Measurements from ENCODE around the gene SORT1. TPM values are rescaled to one million over a fixed set of nuclear protein-coding genes. Genes with fewer than 3 reads are reported as not detected.

Gene SORT1
- total and polyA plus RNA-seq, 2 of the 4 experiments (the other 2 are of a cell fraction) = 15.8 to 16.7 TPM

DNA sequence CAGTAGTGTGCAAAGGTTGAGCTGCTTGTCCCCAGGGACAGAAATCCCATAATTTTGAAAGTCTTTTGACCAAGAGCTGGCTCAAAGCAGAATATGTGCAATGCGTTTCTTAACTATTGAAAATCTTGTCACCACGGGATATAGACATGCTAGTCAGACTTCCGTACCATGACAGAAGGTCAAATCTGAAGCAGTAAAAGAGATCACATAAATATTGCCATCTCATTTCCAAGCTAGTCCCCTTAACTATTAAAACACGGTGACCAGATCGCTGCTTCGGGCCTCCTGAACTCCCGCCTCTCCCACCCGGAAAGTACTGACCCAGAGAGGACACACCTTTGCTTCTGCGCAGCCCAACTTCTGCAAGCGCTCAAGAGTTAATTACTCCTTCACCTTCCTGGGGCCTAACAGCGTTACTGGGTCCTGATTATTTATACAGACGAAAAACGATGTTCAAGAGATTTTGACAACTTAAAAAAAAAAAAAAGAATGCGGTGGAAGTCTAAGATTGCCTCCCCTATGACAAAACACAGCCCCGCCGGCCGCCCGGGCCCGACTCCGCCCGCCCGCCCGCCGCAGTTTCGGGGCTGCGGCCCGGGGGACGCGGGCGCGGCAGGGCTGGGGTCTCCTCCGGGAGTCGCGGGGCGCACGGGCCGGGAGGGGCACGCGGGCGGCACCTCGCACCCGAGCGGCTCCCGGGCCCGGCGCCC, 692 bp downstream of the SORT1 start (continued):
- TF ChIP-seq FOS (IDR thresholded peaks at IDR 0.05; ENCODE audit: low read depth, low read length) (no peak), MXI1 (IDR thresholded peaks at IDR 0.05; ENCODE audit: borderline replicate concordance, low read depth, low read length) (no peak)

DNA sequence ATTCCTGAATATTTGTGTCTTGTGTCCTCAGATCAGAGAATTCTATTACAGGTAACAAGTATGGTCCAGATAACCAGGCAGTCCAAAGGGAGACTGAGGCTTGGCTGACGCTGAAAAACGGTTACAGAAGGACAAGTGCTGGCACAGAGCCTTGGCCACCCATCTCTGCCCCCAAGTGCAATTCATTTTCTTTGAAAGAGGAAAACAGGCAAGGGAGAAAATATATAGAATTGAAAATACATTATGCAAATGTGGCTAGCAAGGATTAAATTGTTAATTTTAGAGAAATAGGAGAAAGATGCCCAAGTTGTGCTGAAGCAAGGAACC, 1.2 kb downstream of the SORT1 start:
- Histone ChIP-seq H3K4me2 (ENCODE audit: low read depth, low read length) (peak overlapping the region; percentile 84), H3K27me3 (ENCODE audit: control insufficient read depth, insufficient read depth, low read length) (no peaks in the 10 kb centered on the region), H2AFZ (replicated peaks; ENCODE audit: low read length, poor library complexity) (no peak overlapping the region), H4K20me1 (ENCODE audit: insufficient read depth, low read length) (peaks cover 7% of the 10 kb centered on the region; the same call in 1 of the 2 replicates), H3K79me1 (ENCODE audit: low read depth in 1 of 2, low read length in 2 of 2) (peaks cover 11 to 50% of the 10 kb centered on the region in 2 experiments), H3K9ac (ENCODE audit: low read depth, low read length) (peak overlapping the region; percentile 82), H2BK5ac (ENCODE audit: low read depth, low read length, poor library complexity, severe bottlenecking) (peak overlapping the region; percentile 72), H2AK5ac (ENCODE audit: low read depth, low read length) (peak overlapping the region; percentile 90), H4K91ac (ENCODE audit: insufficient read depth, low read depth, low read length) (peak overlapping the region; percentile 81), H2BK15ac (ENCODE audit: low read depth, low read length) (peak overlapping the region; percentile 49; the same call in 1 of the 3 replicates), H3K23ac (ENCODE audit: low read depth, low read length) (peak overlapping the region; percentile 73), H2BK20ac (ENCODE audit: low read depth, low read length) (peak overlapping the region; percentile 54), H4K5ac (ENCODE audit: low read depth, low read length) (peak overlapping the region; percentile 58), H3K4me1 (ENCODE audit: control insufficient read depth, insufficient read depth, low read length) (peaks cover 16% of the 10 kb centered on the region), H3K14ac (replicated peaks; ENCODE audit: low read depth, low read length) (peak overlapping the region; percentile 95), H3K9me3 (ENCODE audit: control insufficient read depth, insufficient read depth, low read length) (no peaks in the 10 kb centered on the region), H2AK9ac (replicated peaks; ENCODE audit: low read depth, low read length, poor library complexity) (no peak overlapping the region), H4K8ac (ENCODE audit: low read depth in 2 of 2, low read length in 2 of 2) (peak overlapping the region; percentile 15 to 63; a peak in 3 of 4 replicates), H2BK120ac (ENCODE audit: low read depth, low read length) (peak overlapping the region; percentile 89), H3K4ac (ENCODE audit: low read depth, low read length) (peak overlapping the region; percentile 83), H3K18ac (ENCODE audit: low read depth, low read length) (peak overlapping the region; percentile 46), H3K27ac (ENCODE audit: insufficient read depth, low read length) (peak overlapping the region; percentile 68), H3K36me3 (ENCODE audit: control insufficient read depth, insufficient read depth, low read length) (no peaks in the 10 kb centered on the region; the same call in 1 of the 2 replicates), H3K9me1 (ENCODE audit: insufficient read depth, low read length) (peaks cover 13% of the 10 kb centered on the region), H3K4me3 (ENCODE audit: insufficient read depth, low read depth, low read length) (peak overlapping the region; percentile 78; the same call in 1 of the 2 replicates), H3K56ac (ENCODE audit: extremely low read depth, insufficient read depth, low read length) (peak overlapping the region; percentile 45; the same call in 1 of the 2 replicates)
- ATAC-seq (ENCODE audit: low read depth) (no peak), DNase-seq (no peak)
- TF ChIP-seq ELK1 (IDR thresholded peaks at IDR 0.05; ENCODE audit: borderline replicate concordance, low read depth, low read length) = no peak
- no peak for TF ChIP-seq MXI1 (IDR thresholded peaks at IDR 0.05; ENCODE audit: borderline replicate concordance, low read depth, low read length)
- no peak for TF ChIP-seq MAFK (IDR thresholded peaks at IDR 0.05; ENCODE audit: low read depth, low read length)
- TF ChIP-seq, protein P1, sequence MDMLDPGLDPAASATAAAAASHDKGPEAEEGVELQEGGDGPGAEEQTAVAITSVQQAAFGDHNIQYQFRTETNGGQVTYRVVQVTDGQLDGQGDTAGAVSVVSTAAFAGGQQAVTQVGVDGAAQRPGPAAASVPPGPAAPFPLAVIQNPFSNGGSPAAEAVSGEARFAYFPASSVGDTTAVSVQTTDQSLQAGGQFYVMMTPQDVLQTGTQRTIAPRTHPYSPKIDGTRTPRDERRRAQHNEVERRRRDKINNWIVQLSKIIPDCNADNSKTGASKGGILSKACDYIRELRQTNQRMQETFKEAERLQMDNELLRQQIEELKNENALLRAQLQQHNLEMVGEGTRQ (IDR thresholded peaks at IDR 0.05; ENCODE audit: low read depth, low read length) = no peak
- no peak for TF ChIP-seq POLR2A (IDR thresholded peaks at IDR 0.05; ENCODE audit: low read depth, low read length)
- no peak for TF ChIP-seq RCOR1 (IDR thresholded peaks at IDR 0.05; ENCODE audit: insufficient replicate concordance, low read length)
- TF ChIP-seq CEBPB (IDR thresholded peaks at IDR 0.05; ENCODE audit: low read depth, low read length) = no peak
- TF ChIP-seq SMC3 (IDR thresholded peaks at IDR 0.05; ENCODE audit: low read depth, low read length) = no peak
- TF ChIP-seq MAZ (IDR thresholded peaks at IDR 0.05; ENCODE audit: borderline replicate concordance, low read depth, low read length) = no peak
- intact Hi-C loops (cut with micrococcal nuclease) (loop anchor here (5.0 kb wide), 1 partner anchor 99 kb away; no protein-coding TSS in a partner anchor), in situ Hi-C loops (cut with MboI; ENCODE audit: low sequenced_read_pairs) (loop anchor here (5.0 kb wide), 1 partner anchor 119 kb away; no protein-coding TSS in a partner anchor), dilution Hi-C loops (cut with HindIII; ENCODE audit: low sequenced_read_pairs, unreplicated experiment) (no loop called here)
- CTCF ChIA-PET = interaction anchor here (0.7 to 1.3 kb wide), 3 partner anchors 18 to 195 kb away, joined by 3 to 9 read pairs (median 4); no protein-coding TSS in a partner anchor
- POLR2A ChIA-PET (ENCODE audit: unreplicated experiment) = no interaction called here
- WGBS, 2 experiments (ENCODE audit: extremely low coverage in 2 of 2, insufficient read length in 1 of 2) = no CpG with 5 or more reads among the region's 2 CpGs
- BruUV-seq (replicated peaks) = TSS peak; percentile 26
